Dermis blood vessel endothelial cell (primary cell): Measurements from ENCODE around the gene PPIF. TPM values are rescaled to one million over a fixed set of nuclear protein-coding genes. Genes with fewer than 3 reads are reported as not detected.

ENCODE experiments used
- DNase-seq: peaks from one replicate; pipeline ENCODE4 v3.0.0; 2010
- total RNA-seq: library from RNA; depleted of rRNA; stranded (reverse); fragments of >200 nt; gene quantifications from 2 replicates; pipeline ENCODE4 v1.2.3, GENCODE V29; 2014

PPIF gene
- total RNA-seq, 1 donor from 2014 or later, result 14.5 TPM

DNA sequence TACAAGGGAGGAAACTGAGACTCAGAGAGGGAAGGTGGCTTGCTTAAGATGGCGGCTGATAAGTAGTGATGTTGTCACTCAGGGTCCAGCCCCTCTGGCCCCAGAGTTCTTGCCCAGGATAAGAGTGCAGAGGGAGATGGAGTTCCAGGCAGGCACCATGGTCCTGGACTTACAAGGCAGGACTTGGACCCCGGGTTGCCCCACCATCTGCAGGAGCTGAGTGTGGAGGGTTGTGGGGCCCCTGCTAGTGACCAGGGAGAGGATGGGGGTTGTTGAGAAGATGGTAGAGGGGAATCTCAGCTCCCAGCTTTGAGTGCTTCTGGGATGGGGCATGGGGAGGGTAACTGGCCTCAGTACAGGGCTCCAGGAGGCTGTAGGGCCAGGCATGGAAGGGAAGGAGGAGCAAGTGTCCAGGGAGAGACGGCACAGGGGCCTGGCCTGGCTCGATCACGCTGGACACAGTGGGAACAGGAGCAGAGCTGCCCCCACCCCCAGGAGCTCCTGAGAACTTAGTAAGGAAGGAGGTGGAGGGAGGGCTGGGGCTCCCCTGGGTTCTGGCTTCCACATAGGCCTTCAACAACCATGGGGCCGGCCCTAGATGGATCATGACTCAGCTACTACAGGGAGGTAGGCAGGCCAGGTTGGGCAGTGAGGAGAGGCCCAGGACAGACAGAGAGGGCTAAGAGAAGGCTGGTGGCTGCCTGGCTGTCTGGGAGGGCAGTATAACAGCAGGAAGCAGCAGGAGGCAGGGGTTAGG is 28.2 kb downstream of the PPIF start:
- no peak for DNase-seq

DNA sequence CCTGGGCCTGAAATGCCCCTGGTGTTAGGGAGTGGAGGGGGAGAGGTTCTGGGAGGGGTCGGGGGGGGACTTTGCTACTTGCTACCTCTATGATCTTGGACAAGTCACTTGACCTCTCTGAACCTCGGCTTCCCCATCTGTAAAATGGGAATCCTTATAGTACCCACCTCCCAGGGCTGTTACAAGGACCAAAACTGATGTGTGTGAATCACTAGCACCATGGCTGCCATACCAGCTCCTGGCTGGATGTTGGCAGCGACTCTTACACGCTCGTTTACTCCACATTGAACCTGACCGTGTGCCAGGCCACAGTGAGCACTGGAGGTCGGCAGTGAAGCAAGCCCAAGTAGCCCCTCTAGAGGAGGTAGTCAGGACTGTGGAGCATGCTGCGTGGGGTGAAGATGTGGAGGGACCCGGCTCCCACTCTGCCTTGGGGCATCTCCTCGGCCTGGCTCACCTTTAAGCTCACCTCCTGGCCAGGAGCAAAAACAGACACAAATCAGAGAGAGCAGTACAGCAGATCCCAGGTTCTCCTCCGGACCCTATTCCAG is 28.9 kb downstream of the PPIF start:
- no peak for DNase-seq

DNA sequence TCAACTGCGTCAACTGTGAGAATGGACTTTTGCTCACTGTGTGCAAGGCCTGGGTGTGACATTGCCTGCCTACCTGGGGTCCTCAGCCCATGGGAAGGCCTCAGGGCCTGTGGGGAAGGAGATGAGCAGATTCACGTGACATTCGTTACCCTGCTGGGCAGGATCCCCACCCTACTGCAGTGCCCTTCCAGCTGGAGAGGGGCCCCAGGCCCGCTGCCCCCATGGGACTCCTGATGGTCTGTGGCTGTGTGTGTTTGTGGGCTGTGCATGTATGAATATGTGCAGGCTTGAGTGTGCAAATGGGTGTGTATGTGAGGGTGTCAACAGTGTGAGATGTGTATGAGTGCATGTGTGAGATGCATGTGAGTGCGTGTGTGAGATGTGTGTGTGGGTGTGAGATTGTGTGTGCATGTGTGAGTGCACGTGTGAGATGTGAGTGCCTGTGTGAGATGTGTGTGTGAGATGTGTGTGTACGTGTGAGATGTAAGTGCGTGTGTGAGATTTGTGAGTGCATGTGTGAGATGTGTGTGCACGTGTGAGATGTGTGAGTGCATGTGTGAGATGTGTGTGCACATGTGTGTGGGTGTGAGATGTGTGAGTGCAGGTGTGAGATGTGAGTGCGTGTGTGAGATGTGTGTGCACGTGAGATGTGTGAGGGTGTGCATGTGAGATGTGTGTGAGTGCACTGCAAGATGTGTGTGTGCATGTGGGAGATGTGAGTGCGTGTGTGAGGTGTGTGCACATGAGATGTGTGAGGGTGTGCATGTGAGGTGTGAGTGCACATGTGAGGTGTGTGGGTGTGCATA is 29.7 kb downstream of the PPIF start:
- no peak for DNase-seq

DNA sequence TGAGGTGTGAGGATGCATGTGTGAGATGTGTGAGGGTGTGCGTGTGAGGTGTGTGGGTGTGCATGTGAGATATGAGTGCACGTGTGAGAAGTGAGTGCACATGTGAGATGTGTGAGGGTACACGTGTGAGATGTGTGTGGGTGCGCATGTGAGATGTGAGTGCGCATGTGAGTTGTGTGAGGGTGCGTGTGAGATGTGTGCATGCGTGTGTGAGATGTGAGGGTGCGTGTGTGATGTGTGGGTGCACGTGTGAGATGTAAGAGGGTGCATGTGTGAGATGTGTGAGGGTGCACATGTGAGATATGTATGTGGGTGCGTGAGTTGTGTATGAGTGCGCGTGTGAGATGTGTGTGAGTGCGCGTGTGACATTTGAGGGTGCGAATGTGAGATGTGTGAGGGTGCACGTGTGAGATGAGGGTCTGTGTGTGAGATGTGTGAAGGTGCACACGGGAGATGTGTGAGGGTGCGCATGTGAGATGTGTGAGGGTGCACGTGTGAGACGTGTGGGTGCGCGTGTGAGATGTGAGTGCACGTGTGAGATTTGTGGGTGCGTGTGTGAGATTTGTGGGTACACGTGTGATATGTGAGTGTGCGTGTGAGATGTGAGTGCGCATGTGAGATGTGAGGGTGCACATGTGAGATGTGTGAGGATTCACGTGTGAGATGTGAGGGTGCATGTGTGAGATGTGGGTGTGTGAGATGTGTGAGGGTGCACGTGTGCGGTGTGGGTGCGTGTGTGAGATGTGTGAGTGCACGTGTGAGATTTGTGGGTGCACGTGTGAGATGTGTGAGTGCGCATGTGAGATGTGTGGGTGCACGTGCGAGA is 30.5 kb downstream of the PPIF start:
- no peak for DNase-seq

DNA sequence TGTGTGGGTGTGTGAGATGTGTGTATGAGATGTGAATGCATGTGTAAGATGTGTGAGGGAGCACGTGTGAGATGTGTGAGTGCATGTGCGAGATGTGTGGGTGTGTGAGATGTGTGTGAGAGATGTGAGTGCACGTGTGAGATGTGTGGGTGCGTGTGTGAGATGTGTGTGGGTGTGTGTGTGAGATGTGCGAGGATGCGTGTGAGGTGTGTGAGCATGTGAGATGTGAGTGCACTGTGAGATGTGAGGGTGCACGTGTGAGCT is 31.0 kb downstream of the PPIF start:
- DNase-seq, result no peak

DNA sequence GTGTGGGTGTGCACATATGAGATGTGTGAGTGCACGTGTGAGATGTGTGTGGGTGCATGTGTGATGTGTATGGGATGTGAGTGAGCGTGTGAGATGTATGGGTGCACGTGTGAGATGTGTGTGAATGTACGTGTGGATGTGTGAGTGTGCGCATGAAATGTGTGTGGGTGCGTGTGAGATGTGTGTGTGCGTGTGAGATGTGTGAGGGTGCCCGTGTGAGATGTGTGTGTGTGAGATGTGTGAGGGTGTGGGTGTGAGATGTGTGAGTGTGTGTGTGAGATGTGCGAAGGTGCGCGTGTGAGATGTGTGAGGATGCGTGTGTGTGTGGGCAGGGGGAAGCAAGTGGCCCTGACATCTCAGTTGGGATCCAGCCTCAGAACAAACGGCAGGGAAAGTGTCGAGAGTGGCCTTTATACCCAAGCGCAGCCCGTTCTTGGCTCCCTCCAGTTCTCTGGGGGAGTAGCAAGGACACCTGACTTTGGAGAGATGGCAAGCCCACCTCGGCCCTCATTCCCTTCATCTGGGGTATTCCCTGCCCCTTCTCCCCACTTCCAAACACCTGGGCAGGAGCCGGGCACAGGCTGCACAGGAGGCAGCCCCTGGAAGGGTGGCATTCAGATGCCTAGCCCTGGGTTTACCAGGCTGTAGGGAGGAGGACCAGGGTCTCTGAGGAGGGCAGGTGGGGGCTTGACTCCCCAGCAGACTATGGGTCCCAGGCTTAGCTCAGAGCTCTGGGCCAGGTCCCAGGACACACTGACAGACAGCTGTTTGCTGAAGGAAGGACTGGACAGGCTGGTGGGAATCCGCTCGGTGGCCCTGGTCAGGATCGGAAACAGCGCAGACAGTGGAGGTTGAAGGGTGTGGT is 31.6 kb downstream of the PPIF start:
- no peak for DNase-seq

DNA sequence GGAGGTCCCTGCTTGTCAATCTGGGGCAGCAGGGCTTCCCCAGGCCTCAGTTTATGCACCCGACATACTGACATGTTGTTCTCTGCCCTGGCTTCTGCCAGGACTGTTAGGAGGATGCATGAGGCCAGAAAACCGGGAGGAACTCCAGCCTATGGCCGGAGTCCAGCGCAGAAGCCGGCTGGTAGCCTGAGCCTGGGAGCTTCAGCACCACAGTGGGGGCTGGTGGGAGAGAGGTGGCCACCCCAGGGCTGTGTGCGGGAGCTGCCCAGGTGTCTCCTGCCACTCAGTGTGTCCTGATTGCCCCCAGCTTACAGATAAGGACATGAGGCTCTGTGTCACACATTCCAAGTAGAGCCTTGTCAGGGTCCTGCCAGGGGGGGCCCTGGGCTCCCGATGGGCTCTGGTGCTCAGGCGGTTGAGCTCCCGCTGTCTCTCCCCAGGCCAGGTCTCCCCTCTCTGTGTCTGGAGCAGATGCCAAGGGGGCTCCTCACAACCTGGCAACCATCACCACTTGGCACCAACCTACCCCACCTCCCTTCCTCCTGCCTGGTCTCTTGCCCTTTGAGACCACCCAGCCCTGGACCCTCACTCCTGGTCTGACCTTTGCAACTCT is 32.3 kb downstream of the PPIF start:
- DNase-seq, result no peak

DNA sequence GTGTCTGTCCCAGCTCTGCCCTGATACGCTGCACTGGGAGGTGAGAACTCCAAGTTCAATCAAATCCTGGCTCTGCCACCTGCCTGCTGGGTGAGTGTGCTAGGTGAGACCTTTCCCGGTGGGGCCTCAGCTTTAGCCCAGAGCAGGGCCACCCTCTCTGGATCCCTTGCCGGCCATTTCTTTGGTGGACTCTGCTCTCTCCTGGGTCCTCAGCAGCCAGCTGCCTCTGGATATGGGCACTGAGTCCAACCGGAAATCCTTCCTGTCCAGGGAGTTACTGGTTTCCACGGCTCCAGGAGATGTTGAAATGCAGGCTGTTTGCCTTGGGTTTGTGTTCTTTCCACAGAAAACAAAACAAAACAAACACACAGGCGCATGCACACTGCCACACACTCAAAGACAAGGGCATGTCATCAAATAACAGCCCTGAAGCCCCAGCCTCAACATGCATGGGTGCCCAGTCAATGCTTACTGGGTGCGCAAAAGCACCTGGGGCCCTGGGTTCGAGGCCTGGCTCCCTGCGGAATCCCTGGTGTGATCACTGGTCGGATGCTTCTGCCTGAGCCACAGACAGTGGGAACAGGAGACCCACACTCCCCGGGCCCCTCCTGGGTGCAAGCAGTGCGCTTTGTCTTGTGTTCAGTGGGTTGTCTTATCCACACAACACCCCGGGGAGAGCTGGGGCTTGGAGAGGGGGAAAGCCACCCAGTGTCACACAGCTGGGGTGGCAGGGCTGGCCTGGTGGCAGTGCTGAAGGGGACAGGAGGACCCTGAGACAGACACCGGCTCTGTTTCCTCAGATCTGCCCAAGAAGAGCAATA is 33.1 kb downstream of the PPIF start:
- DNase-seq, result no peak

DNA sequence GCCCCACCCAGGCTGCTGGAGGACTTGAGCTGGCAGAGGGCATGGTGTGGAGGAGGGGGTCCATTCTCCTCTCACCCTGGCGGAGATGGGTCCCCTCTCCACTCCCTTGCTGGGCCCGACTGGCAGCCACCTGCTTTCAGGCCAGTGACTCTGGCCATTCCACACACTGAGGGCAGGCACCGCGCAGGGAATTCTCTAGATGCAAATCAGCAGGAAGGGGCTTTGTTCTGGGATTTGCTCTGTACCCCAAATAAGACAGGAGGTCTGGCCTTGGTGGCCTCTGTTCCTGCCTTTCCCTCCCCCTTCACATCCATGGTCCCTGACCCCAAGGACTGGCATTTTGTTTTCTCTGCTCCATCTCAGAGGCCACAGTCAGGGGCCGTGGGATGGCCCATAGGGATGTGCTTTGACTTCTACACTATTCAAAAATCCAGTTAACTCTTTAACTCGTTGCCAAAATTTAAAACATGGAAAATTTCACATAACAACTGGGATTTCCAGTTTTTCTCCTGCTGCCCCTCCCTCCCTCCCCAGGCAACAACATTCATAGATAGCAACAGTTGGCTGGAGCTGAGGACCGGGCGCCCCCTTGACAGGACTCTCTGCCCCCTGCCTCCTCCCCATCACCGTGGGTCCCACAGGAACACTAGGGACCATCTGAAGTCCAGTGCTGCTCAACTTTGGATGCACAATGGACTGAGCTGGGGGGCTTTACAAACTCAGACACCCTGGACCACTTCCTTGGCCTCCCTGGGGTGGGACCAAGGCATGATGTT is 33.9 kb downstream of the PPIF start:
- DNase-seq, result no peak

DNA sequence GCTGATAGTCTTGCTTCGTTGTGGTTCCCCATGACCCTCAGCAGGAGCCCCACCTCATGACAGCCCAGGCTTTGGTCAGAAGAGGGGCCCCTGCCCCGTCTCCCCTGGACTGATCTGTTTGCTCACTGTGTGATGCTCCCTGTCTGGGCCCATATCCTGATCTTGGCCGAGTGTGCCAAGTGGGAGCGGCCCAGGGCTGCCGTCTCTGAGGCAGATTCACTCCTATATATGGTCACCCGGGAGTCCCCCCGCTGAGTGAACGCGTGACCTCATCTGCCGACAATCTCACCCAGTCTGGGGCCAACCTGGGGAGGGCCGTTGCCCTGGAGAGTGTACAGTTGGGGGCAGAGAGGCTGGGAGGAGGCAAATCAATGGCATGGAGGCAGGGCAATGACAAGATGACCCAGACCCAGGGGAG is 34.5 kb downstream of the PPIF start:
- DNase-seq, result no peak

DNA sequence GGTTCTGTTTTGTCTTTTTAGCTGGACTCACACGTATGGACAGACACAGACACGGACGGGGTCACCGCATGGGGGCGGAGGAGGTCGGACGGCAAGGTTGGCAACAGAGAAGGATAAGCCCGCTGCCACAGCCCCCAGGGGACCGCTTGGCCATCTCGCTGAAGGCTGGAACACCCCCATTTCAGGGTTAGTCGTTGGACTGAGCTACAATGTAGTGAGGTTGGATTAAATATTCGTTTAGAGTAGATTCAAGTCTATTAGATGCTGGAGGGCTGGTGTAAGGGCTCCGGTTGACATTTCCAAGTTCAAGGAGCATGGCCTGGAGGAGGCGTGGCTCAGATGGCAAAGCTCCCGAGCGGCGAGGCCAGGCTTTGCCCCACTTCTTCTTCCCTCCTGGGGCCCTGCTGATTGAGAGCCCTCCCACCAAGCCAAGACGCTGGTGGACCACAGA is 35.2 kb downstream of the PPIF start:
- no peak for DNase-seq

DNA sequence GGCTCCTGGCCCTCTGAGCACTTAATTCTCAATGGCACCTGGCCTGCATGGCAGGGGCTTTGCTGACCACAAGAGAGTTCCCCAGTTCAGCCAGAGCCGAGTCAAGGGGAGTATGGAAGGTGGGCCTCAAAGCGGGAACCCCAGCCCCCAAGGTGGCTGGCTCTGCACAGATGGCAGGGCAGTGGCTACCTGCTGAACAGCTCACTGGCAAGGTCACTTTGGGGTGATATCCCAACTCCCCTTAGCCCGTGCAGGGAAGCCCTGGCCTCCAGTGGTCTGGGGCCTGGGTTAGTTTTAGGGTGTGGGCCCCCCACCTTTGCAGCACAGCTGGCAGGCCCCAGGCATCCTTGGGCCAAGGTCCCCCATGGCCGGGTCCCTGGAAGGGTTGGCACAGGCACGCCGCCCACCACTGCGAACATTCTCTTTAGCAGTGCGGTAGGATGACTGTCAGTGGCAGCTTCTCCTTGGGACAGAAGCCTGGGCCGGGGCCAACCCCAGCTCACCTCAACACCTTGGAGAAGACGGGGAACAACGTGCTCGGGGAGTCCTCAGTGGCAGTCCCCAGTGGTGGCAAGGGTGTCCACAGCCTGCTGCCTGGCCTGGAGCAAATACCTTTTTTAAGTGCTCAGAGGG is 36.8 kb downstream of the PPIF start:
- no peak for DNase-seq

DNA sequence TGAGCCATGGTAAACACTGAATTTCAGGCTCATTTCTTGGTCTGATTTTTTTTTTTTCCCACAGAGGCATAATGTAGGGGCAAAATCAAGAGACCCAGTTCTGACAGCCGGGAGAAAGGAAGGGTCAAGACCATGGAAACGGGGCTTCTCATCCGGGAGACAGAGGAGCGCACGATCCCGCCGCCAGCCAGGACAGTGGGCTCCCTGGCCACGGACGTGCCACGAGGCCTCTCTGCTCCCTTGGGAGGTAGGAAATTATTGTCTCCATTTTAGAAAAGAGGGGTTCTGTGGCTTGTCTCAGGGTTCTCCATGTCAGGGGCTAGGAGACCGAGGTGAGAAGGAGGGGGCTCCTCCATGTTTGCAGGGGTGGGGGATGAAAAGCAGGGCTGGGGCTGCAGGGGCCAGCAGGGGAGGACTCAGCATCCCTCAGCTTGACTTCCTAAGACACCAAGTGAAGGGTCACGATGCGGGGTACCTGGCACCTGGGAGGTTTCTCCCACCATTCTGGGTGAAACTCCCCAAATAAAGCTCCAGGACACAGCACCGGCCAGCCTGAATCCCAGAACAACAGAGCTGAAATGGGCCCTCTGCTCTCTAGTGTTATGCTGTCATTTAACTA is 37.6 kb downstream of the PPIF start:
- no peak for DNase-seq

DNA sequence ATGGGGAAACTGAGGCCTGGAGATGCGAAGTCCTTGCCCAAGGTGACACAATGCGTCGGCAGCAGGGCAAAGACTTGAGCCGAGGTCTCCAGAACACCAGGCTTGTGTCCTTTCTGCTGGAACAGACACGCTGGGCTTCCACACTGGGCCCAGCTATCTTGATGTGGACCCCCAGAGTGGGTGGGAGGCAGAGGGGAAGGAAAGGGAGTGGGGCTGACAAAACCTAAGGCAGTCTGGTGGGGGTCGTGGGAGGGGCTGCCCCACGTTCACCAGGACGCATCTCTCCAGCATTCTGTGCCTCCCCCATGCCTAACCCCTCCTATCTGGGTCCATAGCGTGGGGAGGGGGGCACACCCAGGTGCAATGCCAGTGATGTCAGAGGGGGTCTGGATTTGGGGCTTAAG is 38.1 kb downstream of the PPIF start:
- no peak for DNase-seq

DNA sequence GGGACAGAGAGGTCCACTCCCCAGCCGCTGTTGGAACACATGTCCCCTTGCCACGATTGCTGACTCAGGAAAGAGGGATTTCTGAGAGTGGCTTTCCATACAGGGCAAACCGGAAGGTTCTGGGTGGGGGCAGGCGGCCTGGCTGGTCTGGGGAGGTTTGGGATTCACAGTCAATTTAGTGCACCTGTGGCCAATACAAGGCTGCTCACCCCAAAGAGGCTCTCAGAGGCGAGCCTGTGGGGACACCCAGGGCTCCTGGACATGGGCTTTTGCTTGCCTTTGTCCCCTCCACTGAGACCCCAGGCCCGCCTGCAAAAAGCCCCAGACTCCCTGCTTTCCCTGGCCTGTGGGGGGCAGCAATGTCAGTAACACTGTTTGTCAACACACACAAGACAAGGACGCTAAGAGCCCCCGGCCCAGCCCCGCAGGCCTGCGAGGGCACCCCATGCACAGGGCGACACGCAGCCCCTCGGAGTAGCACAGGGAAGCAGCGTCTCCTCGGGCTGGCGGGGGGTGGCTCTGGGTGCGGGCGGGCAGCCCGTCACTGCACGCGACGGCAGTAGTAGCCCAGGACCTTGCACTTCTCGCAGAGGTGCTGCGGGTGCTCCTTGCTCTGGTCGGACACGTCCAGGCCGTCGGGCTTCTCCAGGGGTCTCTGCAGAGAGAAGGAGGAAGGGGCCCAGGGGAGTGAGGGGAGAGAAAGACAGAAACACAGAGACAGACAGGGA is 38.7 kb downstream of the PPIF start:
- DNase-seq, result no peak

DNA sequence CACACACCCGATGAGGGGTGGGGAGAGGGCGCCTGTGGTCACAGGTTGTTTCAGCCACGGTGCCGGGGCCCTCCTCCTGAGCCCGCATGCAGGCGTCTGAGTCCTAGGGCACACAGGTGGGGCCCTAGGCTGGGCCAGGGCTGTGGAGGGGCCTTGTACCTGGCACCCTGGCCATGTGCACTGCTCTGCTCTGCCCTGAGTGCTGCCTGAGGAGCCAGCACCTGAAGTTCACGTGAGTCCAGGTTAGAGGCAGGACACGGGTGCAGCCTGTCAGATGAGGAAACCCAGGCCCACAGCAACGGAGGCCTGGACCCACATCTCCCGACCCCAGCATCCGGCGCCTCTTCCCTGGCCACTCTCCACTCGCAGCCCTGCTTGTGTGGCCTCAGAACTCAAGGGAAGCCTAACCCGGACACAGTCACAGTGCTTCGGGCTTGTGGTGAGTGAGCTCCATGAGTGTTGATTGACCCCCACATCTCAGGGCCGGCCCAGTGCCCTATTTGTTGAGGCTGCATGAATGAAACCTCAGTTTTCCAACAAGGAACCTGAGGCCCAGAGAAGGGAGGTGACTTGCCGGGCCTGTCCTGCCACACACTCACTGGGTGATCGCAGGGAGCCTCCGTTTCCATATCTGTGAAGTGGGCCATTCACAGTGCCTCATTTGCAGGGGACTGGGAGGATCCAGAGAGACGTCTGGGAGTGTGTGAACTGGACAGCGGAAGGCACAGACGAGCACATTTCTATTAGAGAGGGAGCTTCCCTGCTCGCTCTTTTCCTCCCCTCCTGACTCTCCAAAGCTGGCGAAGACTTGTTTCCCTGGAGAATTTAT is 39.6 kb downstream of the PPIF start:
- no peak for DNase-seq

DNA sequence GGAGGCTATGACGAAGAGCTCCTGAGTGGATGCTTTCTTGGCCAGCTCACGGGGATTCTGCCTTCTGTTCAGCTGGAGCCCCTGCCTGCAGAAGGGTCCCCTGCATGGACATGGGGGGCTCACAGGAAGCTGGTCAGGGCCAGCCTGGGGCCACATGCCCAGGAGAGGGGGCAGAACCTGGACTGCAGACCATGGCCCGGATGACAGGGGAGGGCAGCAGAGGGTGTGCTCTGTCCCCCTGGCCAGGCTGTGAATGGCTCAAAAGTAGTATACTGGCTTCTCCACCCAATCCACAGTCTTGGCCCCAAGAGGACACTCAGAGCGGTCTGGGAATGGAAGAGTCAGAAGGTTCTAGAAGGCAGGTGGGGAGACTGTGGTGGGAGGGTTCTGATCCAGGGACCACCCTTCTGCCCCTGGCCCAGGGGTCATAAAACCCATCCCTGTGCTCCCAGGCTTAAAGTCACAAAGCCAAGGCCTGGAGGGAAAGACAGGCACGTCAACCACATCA is 40.3 kb downstream of the PPIF start:
- no peak for DNase-seq
